Central memory CD8-positive, alpha-beta T cell (primary cell): ENCODE data around the gene CAMK4.

Experiments
- ATAC-seq: fragments of 150-1000 bp; cut with Tn5 transposase; replicated peaks from 2 replicates; pipeline ENCODE4 v1.10.0; 2022; ENCODE audit warnings: mild to moderate bottlenecking, moderate FRiP score, moderate number of reproducible peaks; ENCODE audit not compliant: poor library complexity, severe bottlenecking; ENCODE audit errors: extremely low read depth
- DNase-seq, 2 donors: peaks; one replicate each; pipeline ENCODE4 v3.0.0; 2021; ENCODE audit warnings: low spot score in 2 of 2
- H3K27ac Mint-ChIP-seq: one replicate; pipeline ENCODE4 v1.8.0; 2022; ENCODE audit warnings: low read depth, mild to moderate bottlenecking, moderate library complexity, mixed read lengths
- H3K27me3 Mint-ChIP-seq: one replicate; pipeline ENCODE4 v1.8.0; 2022; ENCODE audit warnings: mixed read lengths
- H3K36me3 Mint-ChIP-seq: one replicate; pipeline ENCODE4 v1.8.0; 2022; ENCODE audit warnings: mild to moderate bottlenecking, moderate library complexity, mixed read lengths; ENCODE audit not compliant: insufficient read depth
- H3K4me1 Mint-ChIP-seq: one replicate; pipeline ENCODE4 v1.8.0; 2022; ENCODE audit warnings: mixed read lengths
- H3K4me3 Mint-ChIP-seq: one replicate; pipeline ENCODE4 v1.8.0; 2022; ENCODE audit warnings: mild to moderate bottlenecking, moderate library complexity, mixed read lengths
- H3K9me3 Mint-ChIP-seq: one replicate; pipeline ENCODE4 v1.8.0; 2022; ENCODE audit warnings: mixed read lengths

Gene CAMK4

GRCh38 chr5:111309384-111309783 is 85.2 kb downstream of the CAMK4 start:
- Mint-ChIP-seq H3K9me3 (no peaks in the 10 kb centered on the region), H3K27ac (no peak overlapping the region), H3K4me3 (no peak overlapping the region), H3K36me3 (no peaks in the 10 kb centered on the region), H3K4me1 (peaks cover 42% of the 10 kb centered on the region), H3K27me3 (no peaks in the 10 kb centered on the region)
- ATAC-seq (no peak), DNase-seq (no peak)

GRCh38 chr5:111310711-111311620 is 86.8 kb downstream of the CAMK4 start:
- H3K27me3 Mint-ChIP-seq, result no peaks in the 10 kb centered on the region
- no peak for ATAC-seq
- H3K27ac Mint-ChIP-seq, result no peak overlapping the region
- peaks cover 44% of the 10 kb centered on the region for H3K4me1 Mint-ChIP-seq
- H3K9me3 Mint-ChIP-seq, result no peaks in the 10 kb centered on the region
- H3K36me3 Mint-ChIP-seq, result no peaks in the 10 kb centered on the region
- H3K4me3 Mint-ChIP-seq, result no peak overlapping the region
- DNase-seq, result no peak

GRCh38 chr5:111311666-111312065 is 87.5 kb downstream of the CAMK4 start:
- H3K27me3 Mint-ChIP-seq, result no peaks in the 10 kb centered on the region
- no peak overlapping the region for H3K4me3 Mint-ChIP-seq
- no peaks in the 10 kb centered on the region for H3K9me3 Mint-ChIP-seq
- DNase-seq (no peak), ATAC-seq (no peak)
- H3K27ac Mint-ChIP-seq, result no peak overlapping the region
- no peaks in the 10 kb centered on the region for H3K36me3 Mint-ChIP-seq
- H3K4me1 Mint-ChIP-seq, result peaks cover 50% of the 10 kb centered on the region

- Mint-ChIP-seq H3K27me3 (no peaks in the 10 kb centered on the region), H3K27ac (no peak overlapping the region), H3K9me3 (no peaks in the 10 kb centered on the region), H3K36me3 (no peaks in the 10 kb centered on the region), H3K4me3 (no peak overlapping the region), H3K4me1 (peaks cover 50% of the 10 kb centered on the region)
- ATAC-seq (no peak), DNase-seq (no peak)
These were observed 89.0 kb downstream of the CAMK4 start for GRCh38 chr5:111313017-111313724.

- Mint-ChIP-seq H3K4me1 (peaks cover 35% of the 10 kb centered on the region), H3K27me3 (no peaks in the 10 kb centered on the region), H3K36me3 (no peaks in the 10 kb centered on the region), H3K4me3 (no peak overlapping the region), H3K27ac (no peak overlapping the region), H3K9me3 (peaks cover 16% of the 10 kb centered on the region)
- ATAC-seq (no peak), DNase-seq (no peak)
These were observed 96.8 kb downstream of the CAMK4 start for GRCh38 chr5:111320953-111321352.

GRCh38 chr5:111321376-111321775 is 97.2 kb downstream of the CAMK4 start:
- no peak for ATAC-seq
- DNase-seq, result no peak
- Mint-ChIP-seq H3K4me3 (no peak overlapping the region), H3K4me1 (peaks cover 31% of the 10 kb centered on the region), H3K9me3 (peaks cover 16% of the 10 kb centered on the region), H3K36me3 (no peaks in the 10 kb centered on the region), H3K27ac (no peak overlapping the region), H3K27me3 (no peaks in the 10 kb centered on the region)

GRCh38 chr5:111326551-111326950 is 102.4 kb downstream of the CAMK4 start:
- no peak overlapping the region for H3K27ac Mint-ChIP-seq
- ATAC-seq (no peak), DNase-seq (no peak)
- H3K4me1 Mint-ChIP-seq, result peaks cover 7% of the 10 kb centered on the region
- H3K9me3 Mint-ChIP-seq, result peaks cover 16% of the 10 kb centered on the region
- H3K4me3 Mint-ChIP-seq, result no peak overlapping the region
- H3K27me3 Mint-ChIP-seq, result no peaks in the 10 kb centered on the region
- no peaks in the 10 kb centered on the region for H3K36me3 Mint-ChIP-seq

- Mint-ChIP-seq H3K27ac (no peak overlapping the region), H3K4me1 (peaks cover 60% of the 10 kb centered on the region)
These were observed 112.9 kb downstream of the CAMK4 start for GRCh38 chr5:111337133-111337532.

GRCh38 chr5:111337688-111338087 is 113.5 kb downstream of the CAMK4 start:
- ATAC-seq (no peak), DNase-seq (no peak)
- Mint-ChIP-seq H3K27me3 (no peaks in the 10 kb centered on the region), H3K27ac (no peak overlapping the region), H3K9me3 (no peaks in the 10 kb centered on the region), H3K36me3 (peaks cover 2% of the 10 kb centered on the region), H3K4me3 (no peak overlapping the region), H3K4me1 (peaks cover 62% of the 10 kb centered on the region)

More at GRCh38 chr5:111337133-111337532, 112.9 kb downstream of the CAMK4 start:
- no peaks in the 10 kb centered on the region for H3K9me3 Mint-ChIP-seq
- peaks cover 2% of the 10 kb centered on the region for H3K36me3 Mint-ChIP-seq
- ATAC-seq (no peak), DNase-seq (no peak)
- H3K4me3 Mint-ChIP-seq, result no peak overlapping the region
- no peaks in the 10 kb centered on the region for H3K27me3 Mint-ChIP-seq

- peaks cover 48% of the 10 kb centered on the region for H3K4me1 Mint-ChIP-seq
- DNase-seq (no peak), ATAC-seq (no peak)
- H3K27me3 Mint-ChIP-seq, result no peaks in the 10 kb centered on the region
- no peak overlapping the region for H3K27ac Mint-ChIP-seq
- peaks cover 15% of the 10 kb centered on the region for H3K36me3 Mint-ChIP-seq
- H3K4me3 Mint-ChIP-seq, result no peak overlapping the region
- H3K9me3 Mint-ChIP-seq, result no peaks in the 10 kb centered on the region
These were observed 121.5 kb downstream of the CAMK4 start for GRCh38 chr5:111345731-111346130.

- H3K4me3 Mint-ChIP-seq, result no peak overlapping the region
- DNase-seq (no peak), ATAC-seq (no peak)
- no peaks in the 10 kb centered on the region for H3K27me3 Mint-ChIP-seq
- peaks cover 17% of the 10 kb centered on the region for H3K36me3 Mint-ChIP-seq
- H3K27ac Mint-ChIP-seq, result no peak overlapping the region
- no peaks in the 10 kb centered on the region for H3K9me3 Mint-ChIP-seq
- peaks cover 38% of the 10 kb centered on the region for H3K4me1 Mint-ChIP-seq
These were observed 122.8 kb downstream of the CAMK4 start for GRCh38 chr5:111347021-111347420.

GRCh38 chr5:111348661-111349329 is 124.6 kb downstream of the CAMK4 start:
- Mint-ChIP-seq H3K4me3 (no peak overlapping the region), H3K27me3 (no peaks in the 10 kb centered on the region), H3K4me1 (peaks cover 35% of the 10 kb centered on the region), H3K36me3 (peaks cover 21% of the 10 kb centered on the region), H3K9me3 (no peaks in the 10 kb centered on the region), H3K27ac (no peak overlapping the region)
- DNase-seq (no peak), ATAC-seq (no peak)
